ENCODE data around the gene SAMD8.
"Not testable (repeated sequence)": the region's sequence is repeated elsewhere in the genome, so short reads cannot be mapped to it uniquely, and the experiment has no call there.

The SAMD8 gene

DNA sequence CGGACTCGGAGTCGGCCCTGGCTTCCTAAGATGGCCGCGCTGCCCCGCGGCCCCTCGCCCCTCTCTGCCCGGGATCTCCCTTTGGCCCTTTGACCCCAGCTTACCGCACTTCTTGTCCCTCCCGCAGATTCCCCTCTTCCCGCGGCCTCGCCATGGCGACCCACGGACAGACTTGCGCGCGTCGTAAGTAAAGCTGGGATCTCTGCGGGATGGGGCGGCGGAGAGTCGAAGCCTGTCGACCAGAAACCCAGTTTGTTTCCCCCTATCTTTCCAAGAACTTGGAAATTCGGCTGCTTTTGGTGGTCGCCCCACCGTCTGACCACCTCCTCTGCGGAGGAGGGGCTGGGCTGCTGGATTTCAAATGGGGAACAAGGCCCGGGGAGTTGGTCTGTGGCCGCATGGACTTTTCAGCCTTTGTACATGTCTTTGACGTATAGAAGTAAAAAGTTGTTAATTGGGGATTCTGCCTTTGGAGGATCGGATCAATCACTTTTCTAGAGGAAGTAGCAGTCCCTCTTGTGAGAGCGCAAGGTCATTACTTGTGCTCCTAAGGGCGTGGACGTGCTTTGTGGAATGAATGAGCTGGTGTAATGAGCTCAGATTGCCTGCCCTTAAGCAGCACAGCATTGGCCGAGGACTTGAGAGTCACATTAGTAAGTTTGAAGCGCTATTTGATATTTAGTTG, 99.7 kb downstream of the SAMD8 start:
- DNase-seq (ENCODE audit: insufficient read length, low spot score) (no peak), FAIRE-seq (no peak)
- TF ChIP-seq, protein P1, sequence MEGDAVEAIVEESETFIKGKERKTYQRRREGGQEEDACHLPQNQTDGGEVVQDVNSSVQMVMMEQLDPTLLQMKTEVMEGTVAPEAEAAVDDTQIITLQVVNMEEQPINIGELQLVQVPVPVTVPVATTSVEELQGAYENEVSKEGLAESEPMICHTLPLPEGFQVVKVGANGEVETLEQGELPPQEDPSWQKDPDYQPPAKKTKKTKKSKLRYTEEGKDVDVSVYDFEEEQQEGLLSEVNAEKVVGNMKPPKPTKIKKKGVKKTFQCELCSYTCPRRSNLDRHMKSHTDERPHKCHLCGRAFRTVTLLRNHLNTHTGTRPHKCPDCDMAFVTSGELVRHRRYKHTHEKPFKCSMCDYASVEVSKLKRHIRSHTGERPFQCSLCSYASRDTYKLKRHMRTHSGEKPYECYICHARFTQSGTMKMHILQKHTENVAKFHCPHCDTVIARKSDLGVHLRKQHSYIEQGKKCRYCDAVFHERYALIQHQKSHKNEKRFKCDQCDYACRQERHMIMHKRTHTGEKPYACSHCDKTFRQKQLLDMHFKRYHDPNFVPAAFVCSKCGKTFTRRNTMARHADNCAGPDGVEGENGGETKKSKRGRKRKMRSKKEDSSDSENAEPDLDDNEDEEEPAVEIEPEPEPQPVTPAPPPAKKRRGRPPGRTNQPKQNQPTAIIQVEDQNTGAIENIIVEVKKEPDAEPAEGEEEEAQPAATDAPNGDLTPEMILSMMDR (IDR thresholded peaks at IDR 0.05; ENCODE audit: insufficient read depth, missing control alignments), result no peak

DNA sequence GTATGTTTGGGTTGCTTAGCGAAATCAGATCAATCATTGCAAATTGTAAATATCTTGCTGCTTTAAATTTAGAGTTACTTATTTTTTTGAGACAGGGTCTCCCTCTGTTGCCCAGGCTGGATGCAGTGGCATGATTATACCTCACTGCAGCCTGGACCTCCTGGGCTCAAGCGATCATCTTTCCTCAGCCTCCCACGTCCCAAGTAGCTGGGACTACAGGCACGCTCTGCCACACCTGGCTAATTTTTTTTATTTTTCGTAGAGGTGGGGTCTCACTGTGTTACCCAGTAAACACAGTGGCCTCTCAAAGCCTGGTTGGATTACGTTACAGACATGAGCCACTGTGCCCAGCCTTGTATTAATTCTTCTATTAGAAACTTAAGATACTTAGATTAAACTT, 100.9 kb downstream of the SAMD8 start:
- DNase-seq (ENCODE audit: insufficient read length, low spot score) (no peak), FAIRE-seq (no peak)
- TF ChIP-seq, protein P1 (IDR thresholded peaks at IDR 0.05; ENCODE audit: insufficient read depth, missing control alignments), result no peak

DNA sequence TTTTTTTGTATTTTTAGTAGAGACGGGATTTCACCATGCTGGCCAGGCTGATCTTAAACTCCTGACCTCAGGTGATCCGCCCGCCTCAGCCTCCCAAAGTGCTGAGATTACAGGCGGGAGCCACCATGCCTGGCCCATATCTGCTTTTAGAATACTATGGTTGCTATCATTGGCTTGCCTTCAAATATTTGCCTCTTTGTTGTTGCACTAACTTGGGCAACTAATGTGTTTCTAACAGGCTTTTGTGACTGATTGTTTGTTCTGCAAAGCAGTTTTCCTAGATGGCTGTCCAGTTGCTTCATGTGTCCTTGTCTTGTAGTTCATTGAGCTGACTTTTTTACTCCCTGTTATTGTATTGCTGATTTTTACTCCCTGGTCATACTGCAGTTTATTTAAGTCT, 108.8 kb downstream of the SAMD8 start:
- FAIRE-seq (no peak), DNase-seq (ENCODE audit: insufficient read length, low spot score) (no peak)
- TF ChIP-seq, protein P1 (IDR thresholded peaks at IDR 0.05; ENCODE audit: insufficient read depth, missing control alignments), result no peak

DNA sequence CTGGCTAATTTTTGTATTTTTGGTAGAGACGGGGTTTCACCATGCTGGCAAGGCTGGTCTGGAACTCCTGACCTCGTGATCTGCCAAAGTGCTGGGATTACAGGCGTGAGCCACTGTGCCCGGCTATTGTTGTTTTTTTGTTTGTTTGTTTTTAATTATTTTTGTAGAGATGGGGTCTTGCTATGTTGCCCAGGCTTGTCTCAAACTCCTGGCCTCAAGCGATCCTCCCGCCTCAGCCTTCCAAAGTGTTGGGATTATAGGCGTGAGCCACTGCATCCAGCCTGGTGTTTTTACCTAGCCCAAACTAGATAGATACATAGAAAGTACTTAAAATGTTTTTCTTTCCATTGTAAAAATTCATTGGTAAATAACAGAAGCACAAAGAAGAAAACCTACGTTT, 110.0 kb downstream of the SAMD8 start:
- FAIRE-seq; DNase-seq (ENCODE audit: insufficient read length, low spot score): not testable (repeated sequence)

DNA sequence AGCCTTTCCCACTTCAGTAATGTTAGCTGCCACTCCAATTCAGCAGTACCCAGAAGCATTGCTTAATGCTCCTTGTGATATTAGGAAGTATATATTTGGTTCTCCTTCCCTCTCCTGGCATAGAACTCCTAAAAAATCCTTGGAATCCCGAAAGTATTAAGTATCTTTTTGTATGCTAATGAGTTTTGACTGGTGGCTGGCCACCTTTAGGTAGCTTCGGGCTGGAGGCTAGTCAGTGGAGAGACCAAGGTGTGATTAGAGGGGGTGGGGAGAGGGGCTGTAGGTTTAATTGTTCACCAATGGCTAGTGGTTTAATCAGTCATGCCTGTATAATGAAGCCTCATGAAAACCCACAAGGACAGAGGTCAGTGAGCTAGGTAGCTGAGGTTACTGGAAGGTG, 112.1 kb downstream of the SAMD8 start:
- DNase-seq (ENCODE audit: insufficient read length, low spot score) (no peak), FAIRE-seq (no peak)

DNA sequence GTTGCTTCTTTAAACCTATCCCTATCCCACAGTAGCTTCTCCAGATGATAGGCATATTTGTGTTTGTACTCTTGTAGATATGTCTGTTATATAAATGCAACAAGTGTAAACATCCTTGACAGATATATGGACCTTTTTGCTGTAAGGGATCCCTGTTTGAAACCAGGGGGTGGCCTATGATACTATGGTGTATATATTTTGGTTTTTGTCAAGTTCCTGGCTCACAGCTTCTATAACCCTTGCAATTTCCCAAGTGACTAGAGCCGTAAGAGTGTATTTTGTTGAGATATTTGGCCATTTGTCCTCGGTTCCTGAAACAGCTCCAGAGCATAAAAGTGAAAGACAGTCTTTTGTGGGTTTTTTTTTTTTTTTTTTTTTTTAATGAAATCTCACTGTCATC, 114.6 kb downstream of the SAMD8 start:
- DNase-seq (ENCODE audit: insufficient read length, low spot score), result no peak
- TF ChIP-seq, protein P1 (IDR thresholded peaks at IDR 0.05; ENCODE audit: insufficient read depth, missing control alignments), result no peak
- FAIRE-seq, result no peak

More for the DNA sequence above, 112.1 kb downstream of the SAMD8 start:
- TF ChIP-seq, protein P1 (IDR thresholded peaks at IDR 0.05; ENCODE audit: insufficient read depth, missing control alignments), result no peak

DNA sequence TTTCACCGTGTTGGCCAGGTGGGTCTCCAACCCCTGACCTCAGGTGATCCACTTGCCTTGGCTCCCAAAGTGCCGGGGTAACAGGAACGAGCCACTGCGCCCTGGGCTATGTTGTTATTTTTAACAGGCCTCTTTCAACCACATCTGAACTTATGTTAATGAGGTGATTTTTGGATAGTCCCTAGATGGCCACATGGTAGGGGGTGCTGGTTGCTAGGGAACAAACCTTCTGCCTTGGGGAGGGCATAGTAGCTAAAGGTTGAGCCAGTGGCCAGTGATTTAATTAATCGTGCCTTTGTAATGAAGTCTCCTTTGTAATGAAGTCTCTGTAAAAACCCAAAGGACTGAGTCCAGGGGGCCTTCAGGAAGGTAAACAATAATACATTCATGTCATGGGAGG, 115.2 kb downstream of the SAMD8 start:
- DNase-seq (ENCODE audit: insufficient read length, low spot score) (no peak), FAIRE-seq (no peak)
- TF ChIP-seq, protein P1 (IDR thresholded peaks at IDR 0.05; ENCODE audit: insufficient read depth, missing control alignments), result no peak

DNA sequence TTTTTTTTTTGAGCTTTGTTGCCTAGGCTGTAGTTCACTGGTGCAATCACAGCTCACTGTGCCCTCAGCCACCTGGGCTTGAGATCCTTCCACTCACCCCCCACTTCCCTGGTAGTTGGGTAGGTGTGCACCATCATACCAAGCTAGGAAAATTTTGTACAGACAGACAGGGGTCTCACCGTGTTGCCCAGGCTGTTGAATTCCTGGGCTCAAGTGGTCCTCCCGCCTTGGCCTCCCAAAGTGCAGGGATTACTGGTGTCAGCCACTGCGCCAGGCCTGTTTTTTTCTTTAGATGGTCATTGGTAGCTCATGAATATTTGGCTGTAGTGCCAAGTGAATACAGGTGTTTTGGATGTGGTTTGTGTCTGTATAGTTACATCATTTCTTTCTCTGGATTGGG, 116.8 kb downstream of the SAMD8 start:
- TF ChIP-seq, protein P1 (IDR thresholded peaks at IDR 0.05; ENCODE audit: insufficient read depth, missing control alignments), result no peak
- DNase-seq (ENCODE audit: insufficient read length, low spot score) (no peak), FAIRE-seq (no peak)
